ENCODE data around the gene TMEM254. TPM values are rescaled to one million over a fixed set of nuclear protein-coding genes. Genes with fewer than 3 reads are reported as not detected.
"Not testable (repeated sequence)": the region's sequence is repeated elsewhere in the genome, so short reads cannot be mapped to it uniquely, and the experiment has no call there.

Gene TMEM254
- total and polyA plus RNA-seq, 8 donors = 6.3 to 13.5 (median 8.7) TPM

- H3K4me3 ChIP-seq = no peak overlapping the region
- no peak overlapping the region for H3K27ac ChIP-seq
- no peaks in the 10 kb centered on the region for H3K36me3 ChIP-seq
- TF ChIP-seq CTCF (IDR thresholded peaks at IDR 0.05) = no peak
- FAIRE-seq = no peak
- no peaks in the 10 kb centered on the region for H3K9me3 ChIP-seq
- WGBS, 2 donors = 92 to 93% methylated on average over 2 of the region's 2 CpGs
- no peak for DNase-seq
- no peak for ATAC-seq
- intact Hi-C loops (cut with DNase I) = no loop called here
- H3K27me3 ChIP-seq = no peaks in the 10 kb centered on the region
- no peaks in the 10 kb centered on the region for H3K4me1 ChIP-seq
Measured at GRCh38 chr10:80055760-80056159, 22.7 kb upstream of the TMEM254 start.

GRCh38 chr10:80057171-80057570 is 21.3 kb upstream of the TMEM254 start:
- no peak for FAIRE-seq
- Histone ChIP-seq H3K4me1 (no peaks in the 10 kb centered on the region), H3K4me3 (no peak overlapping the region), H3K27me3 (no peaks in the 10 kb centered on the region), H3K36me3 (no peaks in the 10 kb centered on the region), H3K27ac (no peak overlapping the region), H3K9me3 (no peaks in the 10 kb centered on the region)
- no peak for ATAC-seq
- 80 to 90% methylated on average over 4 of the region's 4 CpGs for WGBS, 2 donors
- intact Hi-C loops (cut with DNase I) = no loop called here
- no peak for TF ChIP-seq CTCF (IDR thresholded peaks at IDR 0.05)
- no peak for DNase-seq

- no peak for FAIRE-seq
- no peak overlapping the region for H3K27ac ChIP-seq
Measured at GRCh38 chr10:80064120-80064886, 14.2 kb upstream of the TMEM254 start.

GRCh38 chr10:80066809-80067208 is 11.7 kb upstream of the TMEM254 start:
- no peaks in the 10 kb centered on the region for H3K9me3 ChIP-seq
- no peak for TF ChIP-seq CTCF (IDR thresholded peaks at IDR 0.05)
- no peaks in the 10 kb centered on the region for H3K27me3 ChIP-seq
- H3K36me3 ChIP-seq = no peaks in the 10 kb centered on the region
- intact Hi-C loops (cut with DNase I) = no loop called here
- no peaks in the 10 kb centered on the region for H3K4me1 ChIP-seq
- FAIRE-seq (no peak), DNase-seq (no peak), ATAC-seq (no peak)
- no peak overlapping the region for H3K27ac ChIP-seq
- WGBS, 2 donors = 90 to 92% methylated on average over 4 of the region's 4 CpGs
- no peak overlapping the region for H3K4me3 ChIP-seq

More at GRCh38 chr10:80064120-80064886, 14.2 kb upstream of the TMEM254 start:
- intact Hi-C loops (cut with DNase I) = no loop called here
- H3K36me3 ChIP-seq = no peaks in the 10 kb centered on the region
- no peak for TF ChIP-seq CTCF (IDR thresholded peaks at IDR 0.05)
- H3K4me1 ChIP-seq = no peaks in the 10 kb centered on the region
- WGBS, 2 donors = 72 to 77% methylated on average over 8 of the region's 8 CpGs
- no peaks in the 10 kb centered on the region for H3K9me3 ChIP-seq
- H3K27me3 ChIP-seq = no peaks in the 10 kb centered on the region
- ATAC-seq (peak in 1 of 4 donors; percentile 12), DNase-seq (no peak)
- no peak overlapping the region for H3K4me3 ChIP-seq

- H3K36me3 ChIP-seq; intact Hi-C loops (cut with DNase I); DNase-seq; H3K4me3 ChIP-seq; H3K9me3 ChIP-seq; ATAC-seq; H3K27me3 ChIP-seq; H3K4me1 ChIP-seq; FAIRE-seq; H3K27ac ChIP-seq: not testable (repeated sequence)
Measured at GRCh38 chr10:80067821-80068220, 10.6 kb upstream of the TMEM254 start.

All from pancreas (tissue), 10 donors.